Loucy (cell line): ENCODE data around the gene HSPA14.

Experiments used
- EZH2phosphoT487 ChIP-seq: fragments of 200-600 bp; IDR thresholded peaks from 2 replicates; pipeline ENCODE4 v1.6.1; 2018; ENCODE audit warnings: antibody characterized with exemption, mild to moderate bottlenecking, moderate library complexity, borderline replicate concordance
- TF ChIP-seq, protein P1 (sequence below): fragments of 200-600 bp; sonication (generic); conservative IDR thresholded peaks from 2 replicates; pipeline ENCODE4 v1.5.1; 2014; ENCODE audit warnings: mild to moderate bottlenecking, antibody characterized with exemption, low read length

DNA sequence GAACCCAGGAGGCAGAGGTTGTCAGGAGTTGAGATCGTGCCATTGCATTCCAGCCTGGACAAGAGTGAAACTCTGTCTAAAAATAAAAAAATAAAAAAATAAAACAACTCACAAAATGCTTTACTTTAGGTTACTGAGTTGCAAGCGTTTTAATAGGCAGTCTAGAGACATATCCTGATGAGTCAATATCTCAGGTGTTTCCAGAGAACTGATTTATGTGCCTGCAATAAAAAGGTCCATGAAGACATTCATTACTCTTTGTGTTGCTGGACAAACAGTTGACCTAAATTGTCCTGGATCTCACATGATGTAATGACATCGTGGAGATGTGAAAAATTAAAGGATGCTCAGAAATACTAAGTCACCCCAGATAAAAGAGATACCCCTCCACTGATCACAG, 31.8 kb upstream of the HSPA14 start:
- TF ChIP-seq, protein P1, sequence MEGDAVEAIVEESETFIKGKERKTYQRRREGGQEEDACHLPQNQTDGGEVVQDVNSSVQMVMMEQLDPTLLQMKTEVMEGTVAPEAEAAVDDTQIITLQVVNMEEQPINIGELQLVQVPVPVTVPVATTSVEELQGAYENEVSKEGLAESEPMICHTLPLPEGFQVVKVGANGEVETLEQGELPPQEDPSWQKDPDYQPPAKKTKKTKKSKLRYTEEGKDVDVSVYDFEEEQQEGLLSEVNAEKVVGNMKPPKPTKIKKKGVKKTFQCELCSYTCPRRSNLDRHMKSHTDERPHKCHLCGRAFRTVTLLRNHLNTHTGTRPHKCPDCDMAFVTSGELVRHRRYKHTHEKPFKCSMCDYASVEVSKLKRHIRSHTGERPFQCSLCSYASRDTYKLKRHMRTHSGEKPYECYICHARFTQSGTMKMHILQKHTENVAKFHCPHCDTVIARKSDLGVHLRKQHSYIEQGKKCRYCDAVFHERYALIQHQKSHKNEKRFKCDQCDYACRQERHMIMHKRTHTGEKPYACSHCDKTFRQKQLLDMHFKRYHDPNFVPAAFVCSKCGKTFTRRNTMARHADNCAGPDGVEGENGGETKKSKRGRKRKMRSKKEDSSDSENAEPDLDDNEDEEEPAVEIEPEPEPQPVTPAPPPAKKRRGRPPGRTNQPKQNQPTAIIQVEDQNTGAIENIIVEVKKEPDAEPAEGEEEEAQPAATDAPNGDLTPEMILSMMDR, result no peak
- TF ChIP-seq EZH2phosphoT487, result no peak
